GM19463 (cell line): ENCODE data around the gene CRTC3.

Experiments used
- ATAC-seq: cut with Tn5 transposase; IDR thresholded peaks from one replicate; pipeline ENCODE4 v1.9.1; 2021; ENCODE audit warnings: mild to moderate bottlenecking, moderate library complexity; ENCODE audit not compliant: unreplicated experiment

Gene CRTC3

DNA sequence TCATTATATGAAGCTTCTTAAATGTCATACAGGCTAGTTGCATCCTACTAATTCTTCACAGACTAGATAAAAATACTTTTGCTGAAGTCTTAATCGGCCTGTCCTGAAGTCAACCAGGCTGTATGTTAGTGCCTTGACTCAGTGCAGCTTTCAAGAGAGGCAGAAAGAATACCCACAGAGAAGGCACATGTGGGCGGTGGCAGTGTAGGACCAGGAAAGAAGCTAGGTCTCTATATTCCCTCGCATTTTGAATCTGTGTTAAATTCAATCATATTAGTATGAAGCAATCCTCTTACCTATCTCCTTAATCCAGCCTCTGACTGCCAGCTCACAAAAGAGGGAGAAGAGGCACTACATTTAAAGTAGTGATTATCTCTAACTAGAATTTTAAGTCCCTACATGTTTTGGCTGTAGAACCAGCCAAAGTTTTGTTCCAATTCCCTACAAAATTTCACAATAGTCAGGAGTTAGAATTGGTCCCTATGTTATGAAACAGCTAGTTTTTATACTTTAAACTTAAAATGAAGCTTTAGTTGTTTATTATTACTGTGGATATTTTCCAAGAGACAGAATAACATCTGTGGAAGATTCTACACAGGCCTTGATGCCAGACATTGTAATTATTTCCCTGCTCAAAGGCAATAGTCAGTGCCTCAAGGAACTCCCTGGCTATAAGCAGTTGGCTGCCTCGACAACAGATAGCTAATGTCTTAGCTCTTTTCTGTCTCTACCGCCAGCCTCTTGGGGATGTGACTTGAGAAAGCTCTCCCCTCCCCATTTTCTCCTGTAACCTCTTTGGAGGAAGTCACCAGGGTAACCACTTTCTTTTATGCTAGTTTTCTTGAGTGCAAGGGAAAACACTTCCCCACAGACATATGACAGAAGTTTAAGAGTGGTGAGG, 31.9 kb downstream of the CRTC3 start:
- ATAC-seq: no peak

DNA sequence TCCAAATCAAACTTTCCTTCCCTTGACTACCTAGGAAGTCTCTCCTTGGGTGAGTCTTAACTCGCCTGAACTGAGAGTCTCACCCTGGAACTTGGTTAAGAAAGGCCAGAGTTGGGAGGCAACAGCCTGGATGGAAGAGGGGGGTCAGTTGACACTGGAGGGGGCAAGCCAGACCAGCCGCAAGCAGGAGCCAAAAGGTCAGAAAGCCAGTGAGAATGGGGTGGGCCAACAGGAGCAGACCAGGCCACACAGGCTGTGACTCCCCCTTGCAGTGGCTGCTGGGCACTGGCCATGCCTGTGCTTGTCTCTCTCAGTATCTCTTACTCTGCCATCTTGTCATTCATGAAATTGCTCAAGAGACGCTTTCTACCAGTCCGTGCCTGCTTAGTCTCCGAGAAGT, 32.9 kb downstream of the CRTC3 start:
- ATAC-seq: no peak

DNA sequence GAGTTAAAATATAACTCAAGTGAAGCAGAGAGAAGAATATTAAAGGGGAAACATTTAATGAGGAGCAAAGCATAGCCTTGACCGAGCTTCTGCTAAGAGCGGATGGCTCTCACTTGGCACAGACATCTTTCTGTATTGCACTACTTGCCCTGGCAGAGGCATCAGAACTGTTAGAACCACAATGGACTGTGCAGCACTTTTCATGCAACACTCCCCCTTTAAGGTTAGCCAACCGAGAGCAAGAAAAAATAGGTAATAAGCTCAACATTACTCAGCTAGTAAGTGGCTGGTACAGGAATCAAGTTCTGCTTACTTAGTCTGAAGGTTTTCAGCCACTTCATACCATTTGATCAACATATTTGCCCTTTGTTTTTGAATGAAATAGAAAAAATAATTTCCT, 33.7 kb downstream of the CRTC3 start:
- no peak for ATAC-seq

DNA sequence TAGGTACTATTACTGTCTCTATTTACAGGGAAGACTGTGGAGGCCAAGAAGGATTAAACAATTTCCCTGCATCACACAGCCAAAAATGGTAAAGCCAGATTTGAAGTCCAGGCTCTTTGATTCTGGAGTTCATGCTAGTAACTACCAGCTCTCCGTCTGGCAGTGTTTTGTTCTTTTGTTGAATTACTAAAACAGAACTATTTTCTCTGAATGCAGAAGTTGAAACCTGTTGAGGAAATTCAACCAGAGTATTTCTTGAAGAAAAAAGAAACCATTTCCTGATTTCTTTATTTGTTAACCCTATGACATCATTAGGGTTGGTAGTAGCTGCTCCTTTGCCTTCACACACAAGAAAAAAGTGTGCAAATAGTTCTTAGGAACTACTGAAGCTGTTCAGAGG, 34.3 kb downstream of the CRTC3 start:
- no peak for ATAC-seq

DNA sequence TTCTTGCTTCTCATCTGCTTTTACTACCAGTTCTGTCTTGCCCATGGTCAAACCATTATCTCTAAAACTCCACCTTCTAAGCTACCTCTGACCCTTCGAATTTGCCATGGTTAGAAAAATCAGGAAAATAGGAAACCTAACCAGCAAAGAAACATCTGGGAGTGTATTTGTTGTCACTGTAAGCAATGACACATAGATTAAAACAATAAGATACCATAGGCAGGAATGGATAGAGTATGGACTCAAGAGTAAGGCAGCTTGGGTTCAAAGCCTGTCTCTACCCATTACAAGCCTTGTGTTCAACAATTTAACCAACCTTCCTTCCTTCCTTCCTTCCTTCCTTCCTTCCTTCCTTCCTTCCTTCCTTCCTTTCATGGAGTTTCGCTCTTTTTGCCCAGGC, 34.9 kb downstream of the CRTC3 start:
- ATAC-seq: no peak

DNA sequence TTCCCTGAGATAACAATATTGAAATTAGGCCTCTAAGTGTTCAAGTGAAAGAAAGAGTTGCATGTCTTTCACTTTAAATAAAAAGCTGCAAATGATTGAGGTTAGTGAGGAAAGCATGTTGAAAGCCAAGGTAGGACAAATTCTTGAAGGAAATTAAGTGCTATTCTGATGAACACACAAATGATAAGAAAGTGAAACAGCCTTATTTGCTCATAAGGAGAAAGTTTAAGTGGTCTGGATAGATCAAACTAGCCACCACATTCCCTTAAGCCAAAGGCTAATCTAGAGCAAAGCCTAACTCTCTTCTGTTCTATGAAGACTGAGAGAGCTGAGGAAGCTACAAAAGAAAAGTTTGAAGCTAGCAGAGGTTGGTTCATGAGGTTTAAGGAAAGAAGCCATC, 36.1 kb downstream of the CRTC3 start:
- no peak for ATAC-seq

DNA sequence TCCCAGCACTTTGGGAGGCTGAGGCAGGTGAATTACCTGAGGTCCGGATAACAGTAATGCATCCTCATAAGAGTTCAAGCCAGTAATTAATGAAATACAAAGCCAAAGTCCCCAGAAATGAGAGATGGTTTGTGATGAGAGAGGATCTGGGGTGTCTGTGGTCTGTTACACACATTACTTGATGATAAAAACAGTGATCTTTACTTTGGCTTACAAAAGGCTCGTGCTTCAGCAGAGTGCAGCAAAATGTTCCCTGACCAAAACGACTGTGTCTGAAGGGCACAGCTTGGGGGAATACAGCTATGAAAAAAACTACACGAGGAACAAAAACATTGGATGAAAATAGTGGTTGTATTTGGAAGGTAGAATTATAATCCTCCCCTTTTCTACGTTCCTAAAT, 40.9 kb downstream of the CRTC3 start:
- ATAC-seq: no peak

DNA sequence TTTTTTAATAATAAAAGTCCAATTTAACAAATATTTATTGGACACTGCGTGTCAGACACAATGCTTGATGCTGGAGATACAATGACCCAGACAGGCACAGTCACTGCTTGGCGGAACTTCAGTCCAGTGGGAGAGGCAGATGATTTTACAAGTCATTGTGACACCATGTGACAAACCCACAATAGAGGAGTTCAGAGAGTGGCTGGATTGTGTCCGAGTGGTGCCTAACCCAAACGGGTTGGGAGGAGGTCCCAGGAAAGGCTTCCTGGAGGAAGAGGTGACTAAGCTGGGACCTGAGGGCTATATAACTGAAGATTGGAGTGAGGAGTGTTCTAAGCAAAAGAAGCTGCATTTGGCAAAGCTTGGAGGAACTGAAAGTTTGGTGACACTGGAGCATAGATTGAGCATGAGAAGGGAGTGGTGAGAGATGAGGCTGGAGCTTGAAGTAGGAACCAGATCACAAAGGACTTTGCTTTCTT, 41.4 kb downstream of the CRTC3 start:
- ATAC-seq: peak; percentile 35

DNA sequence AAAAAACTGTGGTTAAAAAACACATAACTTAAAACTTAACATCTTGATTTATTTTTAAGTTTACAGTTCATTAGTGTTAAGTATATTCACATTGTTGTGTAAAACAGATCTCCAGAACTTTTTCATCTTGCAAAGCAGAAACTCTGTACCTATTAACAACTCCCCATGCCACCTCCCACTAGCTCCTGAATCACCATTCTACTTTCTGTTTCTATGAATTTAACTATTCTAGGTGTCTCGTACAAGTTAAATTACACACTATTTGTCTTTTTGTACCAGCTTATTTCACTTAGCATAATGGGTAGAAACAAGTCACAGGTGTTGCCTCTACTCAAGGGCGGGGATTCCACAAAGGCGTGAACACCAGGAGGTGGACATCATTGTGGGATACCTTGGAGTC, 43.2 kb downstream of the CRTC3 start:
- no peak for ATAC-seq

DNA sequence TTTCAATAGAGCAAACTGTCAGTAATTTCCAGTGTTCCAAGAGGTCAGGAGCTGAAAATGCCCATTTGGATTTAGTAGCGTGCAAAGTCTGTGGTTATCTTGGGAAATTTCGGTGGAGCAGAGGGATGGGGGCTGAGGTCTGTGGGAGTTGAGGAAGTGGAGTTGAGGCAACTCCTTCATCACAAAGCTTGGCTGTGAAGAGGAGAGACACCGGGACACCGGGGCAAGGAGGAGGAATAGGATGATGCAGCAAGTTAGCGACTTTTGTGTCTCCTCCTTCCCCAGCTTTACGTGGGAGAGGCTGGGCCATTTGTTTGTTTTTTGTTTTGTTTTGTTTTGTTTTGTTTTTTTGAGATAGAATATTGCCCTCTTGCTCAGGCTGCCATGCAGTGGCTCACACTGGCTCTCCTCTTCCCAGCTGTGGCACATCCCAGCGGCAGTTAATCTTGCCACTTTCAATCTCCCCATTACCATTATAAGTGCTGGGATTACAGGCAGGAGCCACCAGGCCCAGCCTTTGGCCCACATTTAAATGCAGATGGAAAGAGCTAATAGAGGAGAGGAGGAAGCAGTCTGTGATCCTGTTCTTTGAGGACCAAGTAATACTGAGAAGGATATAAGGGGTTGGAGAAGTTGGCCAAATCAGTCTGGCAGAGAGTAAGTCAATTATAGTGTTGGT, 47.1 kb downstream of the CRTC3 start:
- ATAC-seq: no peak

DNA sequence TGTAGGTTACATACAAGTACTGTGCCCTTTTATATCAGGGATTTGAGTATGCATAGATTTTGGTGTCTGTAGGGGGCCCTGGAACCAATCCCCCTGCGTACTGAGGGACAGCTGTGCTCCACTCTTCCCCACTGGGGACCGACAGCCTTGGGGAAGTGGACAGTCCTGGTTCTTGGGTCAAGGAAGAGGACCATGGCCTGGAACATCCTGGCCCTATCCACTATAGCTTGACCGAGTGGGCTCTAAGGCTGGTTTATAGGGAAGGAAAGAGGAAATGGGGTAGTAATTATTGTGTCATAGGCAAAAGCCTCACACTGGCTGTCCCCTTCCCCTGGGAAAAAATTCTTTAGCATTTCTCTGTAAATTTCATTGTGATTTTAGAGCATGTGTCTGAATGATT, 49.5 kb downstream of the CRTC3 start:
- no peak for ATAC-seq

DNA sequence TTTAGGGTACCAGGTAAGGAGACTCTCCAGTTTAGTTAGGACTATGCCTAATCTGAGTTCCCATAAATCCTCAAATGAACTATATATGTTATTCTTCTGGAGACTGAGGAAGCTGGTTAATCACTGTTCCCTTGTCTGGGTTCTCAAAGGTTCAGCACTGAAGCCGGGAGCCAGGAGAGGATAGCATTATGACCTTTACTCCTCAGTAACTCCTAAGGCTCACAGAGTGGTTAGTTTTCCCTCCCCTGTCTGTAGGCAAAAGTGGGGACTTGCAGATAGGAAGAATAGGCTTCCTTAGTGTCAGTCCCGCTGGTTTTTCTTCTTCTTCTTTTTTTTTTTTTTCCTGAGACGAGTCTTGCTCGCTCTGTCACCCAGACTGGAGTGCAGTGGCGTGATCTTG, 50.4 kb downstream of the CRTC3 start:
- ATAC-seq: no peak

DNA sequence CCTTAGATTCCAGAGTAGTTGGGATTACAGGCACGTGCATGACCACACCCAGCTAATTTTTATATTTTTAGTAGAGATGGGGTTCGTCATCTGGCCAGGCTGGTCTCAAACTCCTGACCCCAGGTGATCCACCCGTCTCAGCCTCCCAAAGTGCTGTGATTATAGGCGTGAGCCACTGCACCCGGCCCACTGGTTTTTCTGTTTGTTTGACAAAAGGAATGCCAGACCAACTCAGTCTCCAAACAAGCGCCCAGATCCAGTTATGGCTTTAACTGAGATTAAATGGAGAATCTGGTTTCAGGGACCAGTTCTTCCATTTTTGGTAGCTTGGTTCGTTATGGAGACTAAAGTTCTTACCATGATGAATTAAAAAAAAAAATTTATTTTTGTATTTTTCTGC, 50.8 kb downstream of the CRTC3 start:
- no peak for ATAC-seq

DNA sequence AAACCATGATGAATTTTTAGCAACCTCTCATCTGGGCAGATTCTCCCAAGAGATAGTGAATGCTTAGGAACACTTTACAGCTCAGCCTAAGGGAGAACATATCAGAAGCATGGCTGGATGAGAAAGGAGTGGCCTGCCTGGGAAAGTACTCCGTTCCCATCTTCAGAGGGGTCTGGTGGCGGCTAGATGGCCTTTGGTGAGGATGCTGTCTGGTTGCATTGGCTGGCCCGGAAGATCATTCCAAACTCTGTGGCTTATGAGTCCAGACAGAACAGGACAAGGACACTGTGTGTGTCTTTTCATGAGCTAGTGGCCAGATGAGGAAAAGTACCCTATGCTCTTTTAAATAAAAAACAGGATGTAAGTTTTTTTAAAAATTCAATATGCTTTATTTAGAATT, 51.2 kb downstream of the CRTC3 start:
- ATAC-seq: no peak

DNA sequence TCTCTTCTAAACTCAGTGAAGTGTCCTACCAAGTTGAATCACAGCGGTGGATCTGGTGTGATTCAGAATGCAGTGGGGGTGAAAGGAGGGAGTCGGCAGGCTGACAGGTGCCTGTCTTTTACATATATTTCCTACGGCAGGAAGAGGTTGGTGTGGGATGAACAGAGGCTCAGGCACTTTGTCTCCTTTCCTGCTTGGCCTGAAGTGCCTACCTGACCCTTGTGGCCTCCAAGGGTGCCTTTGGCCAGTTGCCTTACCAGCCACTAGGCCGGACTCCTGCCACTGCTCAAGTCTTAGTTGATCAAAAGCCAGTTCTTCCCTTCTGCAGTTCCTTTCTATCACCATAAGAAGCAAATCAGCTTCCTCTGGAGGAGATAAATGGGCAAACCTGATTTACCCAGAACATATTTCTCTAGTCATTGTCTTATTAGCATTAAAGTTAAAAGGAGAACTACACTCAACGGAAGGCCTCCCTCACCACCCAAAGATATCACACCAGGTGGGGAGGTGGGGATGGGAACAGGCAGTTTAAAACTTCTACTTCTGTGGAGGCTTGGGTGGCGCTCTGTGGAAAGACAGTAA, 52.1 kb downstream of the CRTC3 start:
- ATAC-seq: no peak

DNA sequence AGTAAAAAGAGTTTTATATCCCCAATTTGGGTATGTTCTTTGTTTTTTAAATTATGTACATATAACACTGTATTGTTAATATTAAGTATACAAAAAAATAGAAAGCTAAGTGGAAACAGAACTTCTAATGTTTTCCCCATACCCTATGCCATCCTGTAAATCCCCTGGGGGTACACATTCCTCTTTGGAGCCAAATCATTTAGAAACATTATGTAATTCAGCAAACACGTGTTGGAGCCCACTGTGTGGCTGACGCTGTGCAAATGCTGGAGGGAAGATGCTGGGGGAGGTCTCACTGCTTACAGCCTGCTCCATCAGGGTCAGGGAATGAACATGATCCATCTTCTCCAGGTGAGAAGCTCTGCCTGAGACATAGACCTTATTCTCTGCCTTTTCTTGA, 52.8 kb downstream of the CRTC3 start:
- ATAC-seq: no peak

DNA sequence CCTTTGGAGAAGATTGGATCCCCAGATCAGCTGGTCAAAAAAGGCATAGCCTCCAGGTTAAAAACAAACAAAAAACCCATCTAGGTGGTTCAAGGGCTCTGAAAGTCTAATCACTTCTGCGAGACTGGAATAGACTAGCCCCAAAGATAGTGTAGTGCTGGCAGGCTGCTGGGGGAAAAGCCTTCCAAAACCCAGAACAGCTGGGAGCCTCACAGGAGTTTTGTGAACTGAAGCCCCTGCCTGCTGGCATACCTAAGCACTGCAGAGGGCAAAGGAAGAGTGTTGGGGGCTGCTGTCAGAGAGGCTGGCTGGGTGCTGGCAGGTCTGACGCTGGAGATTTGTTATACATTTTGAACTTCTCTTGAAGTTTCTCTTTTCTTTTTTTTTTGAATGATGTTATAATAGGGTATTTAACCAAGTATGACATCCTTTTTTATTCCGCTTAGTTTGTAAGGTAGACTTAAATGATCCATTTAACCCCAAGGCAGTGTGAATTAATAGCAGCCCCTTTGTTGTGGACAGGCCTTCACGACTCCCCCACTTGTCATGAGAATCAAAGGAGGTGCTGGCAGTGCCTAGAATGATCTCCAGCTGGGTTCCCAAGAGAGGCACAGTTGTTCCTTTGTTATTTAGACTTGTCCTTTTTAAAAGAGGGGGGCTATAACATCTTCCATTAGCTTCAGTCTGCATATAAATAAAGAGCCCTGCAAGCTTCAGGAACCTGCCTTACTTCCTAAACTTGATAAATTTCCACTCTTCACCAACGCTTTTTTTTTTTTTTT, 53.9 kb downstream of the CRTC3 start:
- ATAC-seq: no peak

DNA sequence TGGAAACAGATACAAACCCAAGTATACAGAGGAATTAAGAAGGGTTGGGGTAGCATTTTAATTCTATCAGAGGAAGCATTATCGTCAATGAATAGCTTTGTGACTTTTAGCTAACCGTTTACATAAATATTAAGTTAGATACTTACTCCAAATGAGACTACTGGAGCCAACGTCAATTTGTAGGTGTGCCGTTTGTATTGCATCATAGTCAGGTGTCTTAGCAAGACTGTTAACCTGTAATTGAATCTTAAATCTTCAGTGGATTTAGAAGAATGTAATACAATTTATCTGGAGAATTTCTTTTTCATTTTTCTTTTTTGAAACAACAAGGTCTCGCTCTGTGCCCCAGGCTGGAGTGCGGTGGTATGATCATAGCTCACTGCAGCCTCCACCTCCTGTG, 55.1 kb downstream of the CRTC3 start:
- ATAC-seq: no peak

DNA sequence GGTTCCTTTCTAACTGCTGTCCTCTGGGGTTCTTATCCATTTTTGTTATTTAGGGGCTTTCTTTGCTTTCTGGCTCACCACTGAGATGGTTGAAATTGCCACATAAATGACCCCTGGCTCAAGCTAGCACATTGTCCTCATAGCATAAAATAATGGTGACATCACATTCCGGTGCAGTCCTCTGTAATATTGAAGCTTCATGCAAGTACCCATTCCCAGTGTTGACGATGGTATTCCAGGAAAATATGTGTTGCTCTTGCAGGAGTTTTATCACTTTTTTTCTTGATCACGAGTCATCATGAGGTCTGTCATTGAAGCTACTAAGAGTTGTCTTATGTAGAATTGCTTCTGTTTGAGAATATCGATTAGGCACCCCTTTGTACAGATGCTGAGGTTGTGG, 56.1 kb downstream of the CRTC3 start:
- ATAC-seq: no peak

DNA sequence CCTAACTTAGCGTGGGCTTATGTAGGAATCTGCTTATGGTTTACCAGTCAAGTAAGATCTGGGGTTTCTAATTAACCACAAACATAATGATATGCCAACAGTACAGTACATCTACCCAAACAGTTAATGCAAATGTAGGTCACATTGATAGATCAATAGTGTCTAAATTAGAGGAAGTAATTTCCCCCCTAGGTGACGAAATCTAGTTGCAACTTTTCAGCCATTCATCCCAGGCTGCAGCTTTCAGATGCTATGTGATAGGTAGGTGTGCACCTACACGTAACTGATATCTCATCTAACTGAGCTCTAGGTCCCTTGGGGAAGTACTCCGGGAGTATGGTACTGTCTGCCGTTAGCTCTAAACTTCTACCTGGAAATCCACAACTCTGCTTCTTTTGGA, 57.2 kb downstream of the CRTC3 start:
- no peak for ATAC-seq

DNA sequence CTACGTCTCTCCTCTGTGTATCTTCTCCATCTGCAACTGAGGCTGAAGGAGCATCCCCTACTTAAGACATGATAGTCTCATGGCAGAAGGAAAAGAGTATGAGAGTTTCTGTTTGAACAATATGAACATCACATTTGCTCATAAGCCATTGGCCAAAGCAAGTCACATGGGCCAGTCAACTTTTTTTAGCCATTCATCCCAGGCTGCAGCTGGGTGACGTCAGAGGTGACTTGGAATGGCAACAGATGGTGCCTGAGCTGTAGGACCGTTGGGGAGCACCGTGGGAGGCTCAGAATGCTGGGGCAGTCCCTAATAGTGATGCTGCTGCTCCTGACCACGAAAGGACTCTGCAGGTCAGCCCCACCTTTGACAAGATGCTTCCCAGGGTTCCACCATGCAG, 58.7 kb downstream of the CRTC3 start:
- no peak for ATAC-seq
